ENCODE data around the gene SMAD5.

DNA sequence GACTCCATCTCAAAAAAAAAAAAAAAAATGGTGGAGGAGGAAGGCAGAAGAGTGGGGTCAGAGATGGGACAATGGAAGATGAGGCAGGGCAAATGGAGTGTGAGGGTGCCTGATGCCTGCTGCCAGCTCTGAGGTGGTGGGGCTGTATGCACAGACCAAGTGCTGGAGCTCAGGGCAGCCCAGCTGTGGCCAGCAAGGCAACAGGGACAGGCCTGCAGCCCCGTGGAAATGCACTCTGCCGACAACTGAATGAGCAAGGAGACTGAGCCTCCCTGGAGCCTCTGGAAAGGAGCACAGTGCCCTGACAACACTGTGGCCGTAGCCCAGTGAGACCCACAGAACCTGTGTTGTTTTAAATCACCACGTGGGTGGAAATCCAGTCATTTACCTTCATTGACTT lies 83.2 kb downstream of the SMAD5 start:
- TF ChIP-seq, protein P1, sequence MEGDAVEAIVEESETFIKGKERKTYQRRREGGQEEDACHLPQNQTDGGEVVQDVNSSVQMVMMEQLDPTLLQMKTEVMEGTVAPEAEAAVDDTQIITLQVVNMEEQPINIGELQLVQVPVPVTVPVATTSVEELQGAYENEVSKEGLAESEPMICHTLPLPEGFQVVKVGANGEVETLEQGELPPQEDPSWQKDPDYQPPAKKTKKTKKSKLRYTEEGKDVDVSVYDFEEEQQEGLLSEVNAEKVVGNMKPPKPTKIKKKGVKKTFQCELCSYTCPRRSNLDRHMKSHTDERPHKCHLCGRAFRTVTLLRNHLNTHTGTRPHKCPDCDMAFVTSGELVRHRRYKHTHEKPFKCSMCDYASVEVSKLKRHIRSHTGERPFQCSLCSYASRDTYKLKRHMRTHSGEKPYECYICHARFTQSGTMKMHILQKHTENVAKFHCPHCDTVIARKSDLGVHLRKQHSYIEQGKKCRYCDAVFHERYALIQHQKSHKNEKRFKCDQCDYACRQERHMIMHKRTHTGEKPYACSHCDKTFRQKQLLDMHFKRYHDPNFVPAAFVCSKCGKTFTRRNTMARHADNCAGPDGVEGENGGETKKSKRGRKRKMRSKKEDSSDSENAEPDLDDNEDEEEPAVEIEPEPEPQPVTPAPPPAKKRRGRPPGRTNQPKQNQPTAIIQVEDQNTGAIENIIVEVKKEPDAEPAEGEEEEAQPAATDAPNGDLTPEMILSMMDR (IDR thresholded peaks at IDR 0.05): no peak
- no peak for TF ChIP-seq EZH2 (IDR thresholded peaks at IDR 0.05; ENCODE audit: borderline replicate concordance, insufficient read depth, low read depth, low read length, poor library complexity, severe bottlenecking)

All from B cell (primary cell).